HCT116 (cell line): ENCODE measurements around the gene HILPDA. TPM values are rescaled to one million over a fixed set of nuclear protein-coding genes. Genes with fewer than 3 reads are reported as not detected.

ENCODE experiments used
- ATAC-seq: fragments of 200-7000 bp; cut with Tn5 transposase; 2 replicates; pipeline ENCODE4 v1.9.1; 2020; ENCODE audit warnings: mild to moderate bottlenecking, moderate library complexity
- BruUV-seq: library from RNA; stranded (reverse); fragments of 400-500 nt; replicated peaks from 2 replicates; lab custom pipeline; 2021; lab: Mats Ljungman, UMichigan
- CTCF ChIA-PET: fragments of 300-600 bp; sonication (Branson Sonifier 250); formaldehyde crosslinking; loops from one replicate; lab custom pipeline; 2021; ENCODE audit warnings: antibody characterized with exemption; lab: Charles Lee
- POLR2A ChIA-PET: fragments of 300-600, 350-600 bp; sonication (Branson Sonifier 250); formaldehyde crosslinking; loops from one replicate; lab custom pipeline; 2021; ENCODE audit warnings: antibody characterized with exemption; lab: Charles Lee
- RAD21 ChIA-PET, 2 experiments: fragments of 300-600 bp; sonication (Branson Sonifier 250); formaldehyde crosslinking; loops; one replicate each; lab custom pipeline; 2023; ENCODE audit warnings: low total read pairs in 2 of 2; ENCODE audit not compliant: uncharacterized antibody in 2 of 2, unreplicated experiment in 2 of 2, low non-redundant PET in 1 of 2; lab: Charles Lee
- DNase-seq: peaks from one replicate; pipeline ENCODE4 v3.0.0-alpha.2; 2010; ENCODE audit warnings: low read depth, low spot score
- H2AFZ ChIP-seq: fragments of 200-600 bp; shearing (Covaris generic), sonication (generic); 2 replicates; pipeline ENCODE4 v1.6.1; 2017; ENCODE audit warnings: low read depth, mixed run types, mixed read lengths, antibody characterized with exemption, low read length; ENCODE audit not compliant: poor library complexity, severe bottlenecking
- H3K27ac ChIP-seq: 2 replicates; pipeline ENCODE4 v1.5.1; 2012; ENCODE audit warnings: low read depth, low read length
- H3K27me3 ChIP-seq: fragments of 200-600 bp; sonication (generic); 2 replicates; pipeline ENCODE4 v1.6.1; 2016; ENCODE audit warnings: mixed run types, low read length, mixed read lengths; ENCODE audit not compliant: insufficient read depth
- H3K36me3 ChIP-seq, 2 experiments: fragments of 200-500 bp in 1 of 2; fragments of 200-600 bp in 1 of 2; sonication (Bioruptor generic) in 1 of 2; sonication (generic) in 1 of 2; 2 replicates each; pipeline versions ENCODE4 v1.5.1 to v1.6.1; 2014 to 2016; ENCODE audit warnings: low read length in 2 of 2, inconsistent platforms in 1 of 2, mixed read lengths in 1 of 2, mixed run types in 1 of 2; ENCODE audit not compliant: insufficient read depth in 2 of 2, control insufficient read depth in 1 of 2
- H3K4me1 ChIP-seq, 2 experiments: fragments of 200-600 bp in 1 of 2; sonication (generic) in 1 of 2; 2 replicates each; pipeline versions ENCODE4 v1.5.1 to v1.6.1; 2012 to 2017; ENCODE audit warnings: low read length in 2 of 2, inconsistent platforms in 1 of 2, mild to moderate bottlenecking in 1 of 2, mixed read lengths in 1 of 2, mixed run types in 1 of 2, moderate library complexity in 1 of 2; ENCODE audit not compliant: insufficient read depth in 2 of 2, control insufficient read depth in 1 of 2
- H3K4me2 ChIP-seq: fragments of 200-600 bp; sonication (generic); 2 replicates; pipeline ENCODE4 v1.6.1; 2017; ENCODE audit warnings: mixed run types, low read length, mixed read lengths
- H3K4me3 ChIP-seq, 2 experiments: fragments of 200-600 bp in 1 of 2; sonication (generic) in 1 of 2; replicated peaks in 1 of 2; 2 replicates each; pipeline ENCODE4 v1.5.1; 2011 to 2016; ENCODE audit warnings: low read length in 2 of 2, control low read depth in 1 of 2, low read depth in 1 of 2, mild to moderate bottlenecking in 1 of 2, mixed read lengths in 1 of 2, mixed run types in 1 of 2
- H3K79me2 ChIP-seq: fragments of 200-600 bp; sonication (generic); 2 replicates; pipeline ENCODE4 v1.6.1; 2017; ENCODE audit warnings: mild to moderate bottlenecking, mixed run types, low read length, moderate library complexity, mixed read lengths; ENCODE audit not compliant: insufficient read depth
- H3K9ac ChIP-seq: fragments of 200-600 bp; sonication (generic); 2 replicates; pipeline ENCODE4 v1.6.1; 2016; ENCODE audit warnings: low read length, mixed read lengths
- H3K9me2 ChIP-seq: fragments of 200-600 bp; sonication (generic), shearing (Covaris generic); 2 replicates; pipeline ENCODE4 v1.6.1; 2017; ENCODE audit warnings: mixed run types, mild to moderate bottlenecking, moderate library complexity; ENCODE audit not compliant: insufficient read depth
- H3K9me3 ChIP-seq, 2 experiments: fragments of 200-500 bp in 1 of 2; fragments of 200-600 bp in 1 of 2; sonication (Bioruptor generic) in 1 of 2; sonication (generic) in 1 of 2; 2 replicates each; pipeline ENCODE4 v1.6.1; 2014 to 2017; ENCODE audit warnings: low read length in 2 of 2, mixed read lengths in 2 of 2, inconsistent platforms in 1 of 2, low read depth in 1 of 2, mild to moderate bottlenecking in 1 of 2, mixed run types in 1 of 2, moderate library complexity in 1 of 2; ENCODE audit not compliant: control insufficient read depth in 1 of 2, insufficient read depth in 1 of 2
- H4K20me1 ChIP-seq: fragments of 200-600 bp; sonication (generic), shearing (Covaris generic); 2 replicates; pipeline ENCODE4 v1.6.1; 2017; ENCODE audit warnings: mixed run types, mild to moderate bottlenecking, moderate library complexity; ENCODE audit not compliant: insufficient read depth
- CBX3 ChIP-seq: IDR thresholded peaks from 2 replicates; pipeline ENCODE4 v1.6.1; 2012; ENCODE audit warnings: low read depth
- CEBPB ChIP-seq: IDR thresholded peaks from 2 replicates; pipeline ENCODE4 v1.6.1; 2012; ENCODE audit warnings: low read depth
- ELF1 ChIP-seq: IDR thresholded peaks from 2 replicates; pipeline ENCODE4 v1.6.1; 2012; ENCODE audit warnings: low read depth, borderline replicate concordance
- EZH2 ChIP-seq: fragments of 200-600 bp; sonication (generic); IDR thresholded peaks from 2 replicates; pipeline ENCODE4 v1.6.1; 2017; ENCODE audit warnings: antibody characterized with exemption, mixed run types
- EZH2phosphoT487 ChIP-seq: fragments of 200-600 bp; IDR thresholded peaks from 2 replicates; pipeline ENCODE4 v1.6.1; 2018; ENCODE audit warnings: antibody characterized with exemption, borderline replicate concordance
- FOSL1 ChIP-seq: IDR thresholded peaks from 2 replicates; pipeline ENCODE4 v1.6.1; 2012; ENCODE audit warnings: low read depth
- JUND ChIP-seq: IDR thresholded peaks from 2 replicates; pipeline ENCODE4 v1.6.1; 2012
- MAX ChIP-seq: IDR thresholded peaks from 2 replicates; pipeline ENCODE4 v1.6.1; 2012
- POLR2AphosphoS5 ChIP-seq: IDR thresholded peaks from 2 replicates; pipeline ENCODE4 v1.6.1; 2011; ENCODE audit warnings: mild to moderate bottlenecking, low read depth, low read length, moderate library complexity
- RAD21 ChIP-seq: IDR thresholded peaks from 2 replicates; pipeline ENCODE4 v1.6.1; 2012; ENCODE audit warnings: low read depth, mild to moderate bottlenecking
- REST ChIP-seq: IDR thresholded peaks from 2 replicates; pipeline ENCODE4 v1.6.1; 2012; ENCODE audit warnings: low read depth
- SIN3A ChIP-seq: IDR thresholded peaks from 2 replicates; pipeline ENCODE4 v1.6.1; 2012; ENCODE audit warnings: low read depth
- SP1 ChIP-seq: IDR thresholded peaks from 2 replicates; pipeline ENCODE4 v1.6.1; 2012; ENCODE audit warnings: low read depth
- SRF ChIP-seq: IDR thresholded peaks from 2 replicates; pipeline ENCODE4 v1.6.1; 2012; ENCODE audit warnings: low read depth
- TCF7L2 ChIP-seq: IDR thresholded peaks from 2 replicates; pipeline ENCODE4 v1.7.0; 2011; ENCODE audit warnings: borderline replicate concordance, inconsistent platforms; ENCODE audit not compliant: insufficient read depth, insufficient read length; ENCODE audit errors: extremely low read depth
- ZBTB33 ChIP-seq: IDR thresholded peaks from 2 replicates; pipeline ENCODE4 v1.6.1; 2011; ENCODE audit warnings: mild to moderate bottlenecking, low read length, moderate library complexity; ENCODE audit not compliant: insufficient replicate concordance; ENCODE audit errors: extremely low read depth
- ZFX ChIP-seq: fragments of 450-650 bp; IDR thresholded peaks from 2 replicates; pipeline ENCODE4 v1.6.1; 2017
- ZNF274 ChIP-seq: fragments of 200-500 bp; sonication (Bioruptor generic); IDR thresholded peaks from 2 replicates; pipeline ENCODE4 v1.6.1; 2014; ENCODE audit warnings: mild to moderate bottlenecking, low read depth, low read length, inconsistent platforms
- intact Hi-C: fragments of 100-400 bp; cut with micrococcal nuclease; formaldehyde crosslinking; loops from 2 replicates; pipeline ENCODE4 v1.10.0; 2022
- total RNA-seq: library from RNA; stranded (reverse); gene quantifications from one replicate; pipeline ENCODE4 v1.2.1, GENCODE V29; 2021; ENCODE audit not compliant: unreplicated experiment

Gene HILPDA
- total RNA-seq, 1 experiment from 2014 or later, result 32.8 TPM

DNA sequence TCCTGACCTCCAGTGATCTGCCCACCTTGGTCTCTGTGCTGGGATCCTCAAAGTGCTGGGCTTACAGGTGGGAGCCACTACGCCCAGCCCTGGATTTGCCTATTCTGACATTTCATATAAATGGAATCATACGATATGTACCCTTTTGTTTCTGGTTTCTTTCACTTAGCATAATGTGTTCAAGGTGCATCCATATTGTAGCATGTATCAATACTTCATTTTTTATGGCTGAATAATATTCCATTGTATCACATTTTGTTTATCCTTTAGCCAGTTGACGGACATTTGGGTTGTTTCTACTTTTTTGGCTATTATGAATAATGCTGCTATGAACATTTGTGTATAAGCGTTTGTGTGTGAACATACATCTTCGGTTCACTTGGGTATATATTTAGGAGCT is 4.8 kb upstream of the HILPDA start:
- H3K9me3 ChIP-seq, result no peaks in the 10 kb centered on the region
- peaks cover 5 to 14% of the 10 kb centered on the region in 2 experiments for H3K4me1 ChIP-seq
- H2AFZ ChIP-seq, result no peak overlapping the region
- CTCF ChIA-PET, result no interaction called here
- intact Hi-C loops, result no loop called here
- no peak overlapping the region for H3K9ac ChIP-seq
- no TSS peak for BruUV-seq
- RAD21 ChIA-PET, result no interaction called here
- no peaks in the 10 kb centered on the region for H3K9me2 ChIP-seq
- no peak for ATAC-seq
- H3K27me3 ChIP-seq, result 0 out of 2 replicates have a peak, but pooled peaks cover 4% of the 10 kb centered on the region
- H3K27ac ChIP-seq, result no peak overlapping the region
- H3K79me2 ChIP-seq, result peaks cover 2% of the 10 kb centered on the region; the same call in 1 of the 2 replicates
- no peak for DNase-seq
- no peak overlapping the region for H3K4me2 ChIP-seq
- H4K20me1 ChIP-seq, result no peaks in the 10 kb centered on the region
- no peak for TF ChIP-seq MAX
- TF ChIP-seq ZBTB33, result no peak
- TF ChIP-seq FOSL1, result no peak
- TF ChIP-seq TCF7L2, result no peak
- TF ChIP-seq ZNF274, result no peak
- no peak for TF ChIP-seq CEBPB
- TF ChIP-seq REST, result no peak
- TF ChIP-seq SP1, result no peak
- no peak for TF ChIP-seq POLR2AphosphoS5
- TF ChIP-seq EZH2phosphoT487, result no peak
- TF ChIP-seq ELF1, result no peak
- TF ChIP-seq SIN3A, result no peak
- no peak for TF ChIP-seq CBX3
- TF ChIP-seq JUND, result no peak
- TF ChIP-seq RAD21, result no peak
- no peak for TF ChIP-seq EZH2
- no peak for TF ChIP-seq ZFX
- TF ChIP-seq SRF, result no peak
- TF ChIP-seq, all 23 proteins: peak for 0
- POLR2A ChIA-PET, result no interaction called here
- Histone ChIP-seq H3K36me3 (no peaks in the 10 kb centered on the region), H3K4me3 (no peak overlapping the region)
